H1 (cell line): ENCODE data around the gene B3GAT2. TPM values are rescaled to one million over a fixed set of nuclear protein-coding genes. Genes with fewer than 3 reads are reported as not detected.

ENCODE experiments used
- USF2 ChIP-seq: IDR thresholded peaks from 2 replicates; pipeline ENCODE4 v1.6.1; 2011; ENCODE audit warnings: low read length, improper control_type of control experiment
- polyA plus RNA-seq, 7 experiments: library from polyadenylated mRNA; depleted of rRNA in 3 of 7; stranded (reverse) in 5 of 7; unstranded in 2 of 7; fragments of >200 nt in 5 of 7; fragments of 200-250 nt in 2 of 7; gene quantifications; 1 replicate in 5 of 7; 2 replicates in 1 of 7; 4 replicates in 1 of 7; pipeline versions ENCODE4 v1.2.1 to v1.2.3, GENCODE V29; 2011 to 2013; ENCODE audit warnings: missing spikeins in 2 of 7, mixed read lengths in 2 of 7
- total RNA-seq: library from RNA; stranded (reverse); fragmentation: NEBNext Ultra II Directional; extraction: Animal tissue kit (Norgen Biotek cat#: 25700); gene quantifications from 2 replicates; pipeline ENCODE4 v1.2.1, GENCODE V29; 2021

The B3GAT2 gene
- total and polyA plus RNA-seq, 2 of the 8 experiments (the other 6 are each of a cell fraction or from before 2014, with no cell fraction given), result 0.83 to 1.9 TPM

- no peak for TF ChIP-seq USF2
Measured at GRCh38 chr6:70901324-70901723, 55.5 kb downstream of the B3GAT2 start (continued).
